T-helper 1 cell treated with Interleukin-12 subunit alpha and Interleukin-12 subunit beta and Interleukin-4 antibody, amounts not matched to agents 30 μg/mL and 1 μg/mL, for 36 hours (primary cell): Measurements from ENCODE around the gene PDXDC1.
"Not testable (repeated sequence)": the region's sequence is repeated elsewhere in the genome, so short reads cannot be mapped to it uniquely, and the experiment has no call there.

Source experiments
- H3K27ac Mint-ChIP-seq: one replicate; pipeline ENCODE4 v1.8.0; 2021; ENCODE audit warnings: mild to moderate bottlenecking, mixed read lengths
- H3K27me3 Mint-ChIP-seq: one replicate; pipeline ENCODE4 v1.8.0; 2021; ENCODE audit warnings: low read depth, mixed read lengths
- H3K36me3 Mint-ChIP-seq: one replicate; pipeline ENCODE4 v1.8.0; 2021; ENCODE audit warnings: low read depth, mixed read lengths
- H3K4me1 Mint-ChIP-seq: one replicate; pipeline ENCODE4 v1.8.0; 2021; ENCODE audit warnings: low read depth, mixed read lengths
- H3K4me3 Mint-ChIP-seq: one replicate; pipeline ENCODE4 v1.8.0; 2021; ENCODE audit warnings: mild to moderate bottlenecking, moderate library complexity, mixed read lengths
- H3K9me3 Mint-ChIP-seq: one replicate; pipeline ENCODE4 v1.8.0; 2021; ENCODE audit warnings: mixed read lengths

The PDXDC1 gene

GRCh38 chr16:15034266-15035162, 59.7 kb downstream of the PDXDC1 start:
- Mint-ChIP-seq H3K4me3 (no peak overlapping the region), H3K4me1 (peaks cover 5% of the 10 kb centered on the region), H3K27me3 (no peaks in the 10 kb centered on the region), H3K36me3 (peaks cover 39% of the 10 kb centered on the region), H3K9me3 (no peaks in the 10 kb centered on the region), H3K27ac (no peak overlapping the region)

GRCh38 chr16:15035163-15035729, 60.4 kb downstream of the PDXDC1 start:
- H3K27ac Mint-ChIP-seq, result no peak overlapping the region
- no peaks in the 10 kb centered on the region for H3K27me3 Mint-ChIP-seq
- H3K36me3 Mint-ChIP-seq, result peaks cover 40% of the 10 kb centered on the region
- no peak overlapping the region for H3K4me3 Mint-ChIP-seq
- H3K4me1 Mint-ChIP-seq, result peaks cover 5% of the 10 kb centered on the region
- no peaks in the 10 kb centered on the region for H3K9me3 Mint-ChIP-seq

DNA sequence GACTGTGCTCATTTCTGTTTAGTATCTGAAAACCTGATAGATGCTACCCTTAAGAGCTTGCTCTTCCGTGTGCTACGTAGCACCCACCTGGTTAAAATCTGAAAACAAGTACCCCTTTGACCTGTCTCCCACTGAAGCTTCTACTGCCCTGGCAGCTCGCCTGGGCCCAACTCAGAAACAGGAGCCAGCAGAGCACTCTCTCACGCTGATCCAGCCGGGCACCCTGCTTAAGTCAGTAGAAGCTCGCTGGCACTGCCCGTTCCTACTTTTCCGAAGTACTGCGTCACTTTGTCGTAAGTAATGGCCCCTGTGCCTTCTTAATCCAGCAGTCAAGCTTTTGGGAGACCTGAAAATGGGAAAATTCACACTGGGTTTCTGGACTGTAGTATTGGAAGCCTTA, 62.2 kb downstream of the PDXDC1 start:
- Mint-ChIP-seq H3K27ac (no peak overlapping the region), H3K4me1 (no peaks in the 10 kb centered on the region), H3K27me3 (no peaks in the 10 kb centered on the region), H3K4me3 (no peak overlapping the region), H3K36me3 (peaks cover 31% of the 10 kb centered on the region), H3K9me3 (no peaks in the 10 kb centered on the region)

- H3K4me3 Mint-ChIP-seq, result no peak overlapping the region
- no peak overlapping the region for H3K27ac Mint-ChIP-seq
- H3K36me3 Mint-ChIP-seq, result peaks cover 31% of the 10 kb centered on the region
- no peaks in the 10 kb centered on the region for H3K27me3 Mint-ChIP-seq
- H3K9me3 Mint-ChIP-seq, result no peaks in the 10 kb centered on the region
- no peaks in the 10 kb centered on the region for H3K4me1 Mint-ChIP-seq
Measured at GRCh38 chr16:15037745-15038144, 62.9 kb downstream of the PDXDC1 start.

GRCh38 chr16:15038689-15039088, 63.9 kb downstream of the PDXDC1 start:
- no peak overlapping the region for H3K27ac Mint-ChIP-seq
- no peak overlapping the region for H3K4me3 Mint-ChIP-seq
- H3K9me3 Mint-ChIP-seq, result no peaks in the 10 kb centered on the region
- H3K36me3 Mint-ChIP-seq, result peaks cover 27% of the 10 kb centered on the region
- no peaks in the 10 kb centered on the region for H3K27me3 Mint-ChIP-seq
- no peaks in the 10 kb centered on the region for H3K4me1 Mint-ChIP-seq

GRCh38 chr16:15041271-15042004, 66.6 kb downstream of the PDXDC1 start:
- Mint-ChIP-seq H3K27ac (no peak overlapping the region), H3K36me3 (peaks cover 20% of the 10 kb centered on the region), H3K4me1 (no peaks in the 10 kb centered on the region), H3K4me3 (no peak overlapping the region), H3K9me3 (no peaks in the 10 kb centered on the region), H3K27me3 (no peaks in the 10 kb centered on the region)

DNA sequence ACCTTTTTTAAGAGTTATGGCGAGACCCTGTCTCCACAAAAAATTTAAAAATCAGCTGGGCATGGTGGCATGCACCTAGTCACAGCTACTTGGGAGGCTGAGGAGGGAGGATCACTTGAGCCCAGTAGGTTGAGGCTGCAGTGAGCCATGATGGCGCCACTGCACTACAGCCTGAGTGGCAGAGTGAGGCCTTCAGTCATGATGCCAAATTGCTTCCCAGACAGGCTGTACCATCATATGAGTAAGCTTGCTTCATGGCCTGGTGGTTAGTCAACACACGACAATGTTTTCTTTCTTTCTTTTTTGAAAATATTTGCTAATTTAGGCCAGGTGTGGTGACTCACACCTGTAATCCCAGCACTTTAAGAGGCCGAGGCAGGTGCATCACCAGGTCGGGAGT, 68.5 kb downstream of the PDXDC1 start:
- H3K4me1 Mint-ChIP-seq, result no peaks in the 10 kb centered on the region
- H3K4me3 Mint-ChIP-seq, result no peak overlapping the region
- no peaks in the 10 kb centered on the region for H3K27me3 Mint-ChIP-seq
- peaks cover 20% of the 10 kb centered on the region for H3K36me3 Mint-ChIP-seq
- no peak overlapping the region for H3K27ac Mint-ChIP-seq
- H3K9me3 Mint-ChIP-seq, result no peaks in the 10 kb centered on the region

DNA sequence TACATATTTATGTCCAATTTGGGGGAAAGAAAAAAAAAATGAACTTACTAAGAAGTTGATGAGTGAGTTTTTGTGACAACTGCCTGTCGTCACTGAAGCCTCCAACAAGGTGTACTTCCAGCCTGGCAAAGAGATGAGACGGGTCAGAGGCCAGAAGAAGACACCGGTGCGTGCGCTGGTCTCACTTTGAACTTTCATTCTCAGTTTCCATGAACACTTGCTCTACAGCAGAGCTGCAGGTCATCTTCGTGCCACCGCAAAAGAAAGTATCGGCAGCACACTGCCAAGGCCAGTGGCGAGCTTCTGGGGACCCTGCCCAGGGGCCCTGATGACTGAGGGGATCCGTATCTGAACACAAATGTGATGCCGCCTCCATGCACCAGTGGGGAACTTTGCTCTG, 69.5 kb downstream of the PDXDC1 start:
- Mint-ChIP-seq H3K27me3 (no peaks in the 10 kb centered on the region), H3K27ac (no peak overlapping the region), H3K4me1 (no peaks in the 10 kb centered on the region), H3K4me3 (no peak overlapping the region), H3K36me3 (peaks cover 16% of the 10 kb centered on the region), H3K9me3 (no peaks in the 10 kb centered on the region)

DNA sequence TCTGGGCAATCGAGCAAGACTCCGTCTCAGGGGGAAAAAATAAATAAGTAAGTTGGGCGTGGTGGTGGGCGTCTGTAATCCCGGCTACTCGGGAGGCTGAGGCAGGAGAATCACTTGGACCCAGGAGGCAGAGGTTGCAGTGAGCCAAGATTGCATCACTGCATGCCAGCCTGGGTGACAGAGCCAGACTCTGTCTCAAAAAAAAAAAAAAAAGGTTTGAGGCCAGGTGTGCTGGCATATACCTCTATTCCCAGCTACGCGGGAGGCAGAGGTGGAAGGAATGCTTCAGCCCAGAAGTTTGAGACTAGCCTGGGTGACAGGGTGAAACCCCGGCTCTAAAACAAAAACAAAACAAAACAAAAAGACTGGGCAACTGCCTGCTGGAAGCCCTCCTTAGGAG, 70.4 kb downstream of the PDXDC1 start:
- not testable (repeated sequence) for H3K27ac Mint-ChIP-seq, H3K9me3 Mint-ChIP-seq, H3K27me3 Mint-ChIP-seq, H3K4me3 Mint-ChIP-seq, H3K4me1 Mint-ChIP-seq
- peaks cover 14% of the 10 kb centered on the region for H3K36me3 Mint-ChIP-seq

GRCh38 chr16:15046692-15047376, 72.0 kb downstream of the PDXDC1 start:
- Mint-ChIP-seq H3K9me3 (no peaks in the 10 kb centered on the region), H3K4me3 (no peak overlapping the region), H3K27me3 (no peaks in the 10 kb centered on the region), H3K36me3 (peaks cover 14% of the 10 kb centered on the region), H3K27ac (no peak overlapping the region), H3K4me1 (no peaks in the 10 kb centered on the region)

- H3K27me3 Mint-ChIP-seq, result no peaks in the 10 kb centered on the region
- H3K9me3 Mint-ChIP-seq, result no peaks in the 10 kb centered on the region
- H3K27ac Mint-ChIP-seq, result no peak overlapping the region
- no peak overlapping the region for H3K4me3 Mint-ChIP-seq
- H3K36me3 Mint-ChIP-seq, result peaks cover 7% of the 10 kb centered on the region
- peaks cover 9% of the 10 kb centered on the region for H3K4me1 Mint-ChIP-seq
Measured at GRCh38 chr16:15049581-15050180, 74.9 kb downstream of the PDXDC1 start.

- not testable (repeated sequence) for H3K27me3 Mint-ChIP-seq, H3K9me3 Mint-ChIP-seq, H3K4me3 Mint-ChIP-seq, H3K27ac Mint-ChIP-seq, H3K36me3 Mint-ChIP-seq
- H3K4me1 Mint-ChIP-seq, result peaks cover 14% of the 10 kb centered on the region
Measured at GRCh38 chr16:15050440-15050839, 75.6 kb downstream of the PDXDC1 start.

DNA sequence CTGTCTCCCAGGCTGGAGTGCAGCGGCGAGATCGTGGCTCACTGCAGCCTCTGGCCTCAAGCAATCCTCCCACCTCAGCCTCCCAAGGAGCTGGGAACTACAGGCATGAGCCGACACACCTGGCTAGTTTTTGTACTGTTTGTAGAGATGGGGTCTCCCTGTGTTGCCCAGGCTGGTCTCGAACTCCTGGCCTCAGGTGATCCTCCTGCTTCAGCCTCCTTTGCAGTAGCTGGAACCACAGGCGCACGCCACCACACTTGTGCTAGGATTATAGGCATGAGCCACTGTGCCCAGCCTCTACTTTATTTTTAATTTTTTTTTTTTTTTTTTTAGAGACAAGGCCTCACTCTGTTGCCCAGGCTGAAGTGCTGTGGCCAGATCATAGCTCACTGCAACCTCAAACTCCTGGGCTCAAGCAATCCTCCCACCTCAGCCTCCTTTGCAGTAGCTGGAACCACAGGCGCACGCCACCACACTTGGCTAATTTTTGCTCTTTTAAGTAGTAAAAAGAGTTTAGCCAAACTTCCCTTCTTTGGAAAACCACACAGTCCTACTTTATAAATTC, 76.6 kb downstream of the PDXDC1 start:
- Mint-ChIP-seq H3K9me3 (no peaks in the 10 kb centered on the region), H3K4me1 (peaks cover 17% of the 10 kb centered on the region), H3K27ac (no peak overlapping the region), H3K27me3 (no peaks in the 10 kb centered on the region), H3K4me3 (no peak overlapping the region), H3K36me3 (peaks cover 7% of the 10 kb centered on the region)
